ENCODE measurements around the gene SLC7A11. TPM values are rescaled to one million over a fixed set of nuclear protein-coding genes. Genes with fewer than 3 reads are reported as not detected.

Gene SLC7A11
- total RNA-seq, 1 donor from 2014 or later: 9.6 TPM

GRCh38 chr4:138202686-138203085 lies 39.5 kb downstream of the SLC7A11 start:
- H3K9me3 Mint-ChIP-seq: no peaks in the 10 kb centered on the region
- no peaks in the 10 kb centered on the region for H4K20me1 ChIP-seq (ENCODE audit: low read depth)
- DNase-seq (ENCODE audit: low spot score): no peak
- no peaks in the 10 kb centered on the region for H3K36me3 ChIP-seq
- no peaks in the 10 kb centered on the region for H3K79me2 ChIP-seq (ENCODE audit: low read depth)
- no peak overlapping the region for H2AFZ ChIP-seq (replicated peaks)
- no peaks in the 10 kb centered on the region for H3K27me3 ChIP-seq
- no peaks in the 10 kb centered on the region for H3K27me3 Mint-ChIP-seq (ENCODE audit: insufficient read depth, low read depth)
- TF ChIP-seq EZH2 (IDR thresholded peaks at IDR 0.05) (no peak), EZH2phosphoT487 (IDR thresholded peaks at IDR 0.05) (no peak), CTCF (IDR thresholded peaks at IDR 0.05) (no peak)
- no peaks in the 10 kb centered on the region for H3K9me3 ChIP-seq (ENCODE audit: low read depth)
- H3K4me2 ChIP-seq: no peak overlapping the region
- H3K4me1 Mint-ChIP-seq: peaks cover 10% of the 10 kb centered on the region
- H3F3A ChIP-seq (ENCODE audit: low read depth): no peaks in the 10 kb centered on the region
- no peak overlapping the region for H3K4me3 ChIP-seq
- no peak overlapping the region for H3K9ac ChIP-seq
- no peak overlapping the region for H3K27ac Mint-ChIP-seq
- H3K27ac ChIP-seq: no peak overlapping the region
- H3K4me3 Mint-ChIP-seq: no peak overlapping the region
- no peaks in the 10 kb centered on the region for H3K4me1 ChIP-seq
- H3K36me3 Mint-ChIP-seq: peaks cover 2% of the 10 kb centered on the region

DNA sequence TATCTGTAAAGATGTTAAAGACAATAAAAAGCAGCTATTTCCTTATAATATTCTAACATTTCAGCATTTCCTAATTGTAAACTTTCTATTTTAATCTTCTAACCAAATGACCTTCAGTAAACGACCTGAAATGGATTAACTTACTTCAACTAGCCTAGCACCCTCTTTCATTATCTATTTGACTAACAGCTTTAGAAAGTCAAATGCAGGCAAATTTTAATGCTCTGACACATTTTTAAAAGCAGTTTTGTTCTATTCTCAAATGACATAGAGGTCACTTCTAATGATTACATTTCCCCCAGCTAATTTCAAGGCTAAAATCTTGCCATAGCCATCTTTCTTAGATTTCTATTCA lies 41.9 kb downstream of the SLC7A11 start:
- no peaks in the 10 kb centered on the region for H3K79me2 ChIP-seq (ENCODE audit: low read depth)
- Mint-ChIP-seq H3K27me3 (ENCODE audit: insufficient read depth, low read depth) (no peaks in the 10 kb centered on the region), H3K27ac (no peak overlapping the region), H3K4me1 (peaks cover 7% of the 10 kb centered on the region), H3K4me3 (no peak overlapping the region), H3K9me3 (no peaks in the 10 kb centered on the region), H3K36me3 (peaks cover 2% of the 10 kb centered on the region)
- H3K27ac ChIP-seq: no peak overlapping the region
- H2AFZ ChIP-seq (replicated peaks): no peak overlapping the region
- no peak for DNase-seq (ENCODE audit: low spot score)
- H3K36me3 ChIP-seq: no peaks in the 10 kb centered on the region
- H3F3A ChIP-seq (ENCODE audit: low read depth): no peaks in the 10 kb centered on the region
- H3K4me2 ChIP-seq: no peak overlapping the region
- no peaks in the 10 kb centered on the region for H3K27me3 ChIP-seq
- no peaks in the 10 kb centered on the region for H3K4me1 ChIP-seq
- no peak for TF ChIP-seq EZH2 (IDR thresholded peaks at IDR 0.05)
- TF ChIP-seq CTCF (IDR thresholded peaks at IDR 0.05): no peak
- TF ChIP-seq EZH2phosphoT487 (IDR thresholded peaks at IDR 0.05): no peak
- H3K4me3 ChIP-seq: no peak overlapping the region
- H3K9ac ChIP-seq: no peak overlapping the region
- H3K9me3 ChIP-seq (ENCODE audit: low read depth): no peaks in the 10 kb centered on the region
- no peaks in the 10 kb centered on the region for H4K20me1 ChIP-seq (ENCODE audit: low read depth)

DNA sequence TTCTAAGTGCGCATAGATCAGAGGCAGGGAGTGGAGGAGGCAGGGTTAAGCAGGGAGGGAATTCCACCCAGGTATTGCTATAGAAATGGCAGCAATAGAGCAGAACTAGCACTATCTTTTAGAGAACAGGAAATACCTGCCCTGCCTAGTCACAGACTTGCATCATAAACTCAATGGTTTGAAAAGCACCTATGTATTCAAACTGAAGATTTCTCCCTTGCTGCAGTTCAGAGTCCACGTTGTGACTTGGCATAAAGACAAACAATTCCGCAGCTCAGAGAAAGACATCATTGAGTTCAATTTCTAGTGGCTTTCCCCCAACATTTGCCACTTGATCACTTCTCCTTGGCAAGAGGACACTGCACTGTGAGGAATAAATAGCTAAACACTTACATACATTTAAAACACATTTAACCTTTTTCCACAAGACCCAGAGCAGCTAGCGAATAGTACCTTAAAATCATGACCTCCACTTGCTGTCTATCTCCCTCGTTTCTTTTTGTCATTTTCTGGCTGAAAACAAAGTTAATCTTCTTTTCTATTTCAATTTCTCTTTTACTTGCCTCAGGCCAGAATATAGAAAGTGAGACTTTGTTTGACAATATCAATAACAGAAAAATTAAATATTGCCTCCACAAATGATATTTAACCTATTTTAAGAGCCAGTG lies 42.4 kb downstream of the SLC7A11 start:
- Histone ChIP-seq H3K27ac (no peak overlapping the region), H3K4me2 (no peak overlapping the region), H4K20me1 (ENCODE audit: low read depth) (no peaks in the 10 kb centered on the region), H3K4me3 (no peak overlapping the region), H2AFZ (replicated peaks) (no peak overlapping the region), H3K27me3 (no peaks in the 10 kb centered on the region), H3K4me1 (no peaks in the 10 kb centered on the region), H3K36me3 (no peaks in the 10 kb centered on the region), H3K79me2 (ENCODE audit: low read depth) (no peaks in the 10 kb centered on the region), H3K9me3 (ENCODE audit: low read depth) (no peaks in the 10 kb centered on the region), H3K9ac (no peak overlapping the region), H3F3A (ENCODE audit: low read depth) (no peaks in the 10 kb centered on the region)
- no peak for DNase-seq (ENCODE audit: low spot score)
- no peaks in the 10 kb centered on the region for H3K9me3 Mint-ChIP-seq
- H3K27ac Mint-ChIP-seq: no peak overlapping the region
- peaks cover 6% of the 10 kb centered on the region for H3K4me1 Mint-ChIP-seq
- peaks cover 2% of the 10 kb centered on the region for H3K36me3 Mint-ChIP-seq
- no peak for TF ChIP-seq CTCF (IDR thresholded peaks at IDR 0.05)
- no peak for TF ChIP-seq EZH2phosphoT487 (IDR thresholded peaks at IDR 0.05)
- TF ChIP-seq EZH2 (IDR thresholded peaks at IDR 0.05): no peak
- H3K27me3 Mint-ChIP-seq (ENCODE audit: insufficient read depth, low read depth): no peaks in the 10 kb centered on the region
- H3K4me3 Mint-ChIP-seq: no peak overlapping the region
